Neutrophil (primary cell): ENCODE measurements around the gene CREB3L1.
"Not testable (repeated sequence)": the region's sequence is repeated elsewhere in the genome, so short reads cannot be mapped to it uniquely, and the experiment has no call there.

Experiments
- H3K27ac ChIP-seq: fragments of 200-600 bp; sonication (generic); 2 replicates; pipeline ENCODE4 v1.5.1; 2016; ENCODE audit warnings: mild to moderate bottlenecking, moderate library complexity
- H3K27me3 ChIP-seq: fragments of 200-600 bp; sonication (generic); 2 replicates; pipeline ENCODE4 v1.6.0; 2016; ENCODE audit warnings: mild to moderate bottlenecking
- H3K36me3 ChIP-seq: fragments of 200-600 bp; sonication (generic); 2 replicates; pipeline ENCODE4 v1.5.1; 2017
- H3K4me1 ChIP-seq, 2 experiments: fragments of 200-600 bp in 1 of 2; sonication (generic) in 1 of 2; 1 replicate in 1 of 2; 2 replicates in 1 of 2; pipeline versions ENCODE4 v1.5.1 to v1.6.1; 2013 to 2016; ENCODE audit warnings: low read depth in 1 of 2, low read length in 1 of 2, mild to moderate bottlenecking in 1 of 2, moderate library complexity in 1 of 2; ENCODE audit not compliant: control insufficient read depth in 1 of 2, insufficient read depth in 1 of 2
- H3K4me3 ChIP-seq, 2 experiments: fragments of 200-600 bp in 1 of 2; sonication (generic) in 1 of 2; 1 replicate in 1 of 2; 2 replicates in 1 of 2; pipeline ENCODE4 v1.5.1; 2013 to 2016; ENCODE audit warnings: low read depth in 1 of 2, low read length in 1 of 2, mild to moderate bottlenecking in 1 of 2, moderate library complexity in 1 of 2
- H3K9me3 ChIP-seq: fragments of 200-600 bp; sonication (generic); 2 replicates; pipeline ENCODE4 v1.5.1; 2016
- TF ChIP-seq, protein P1 (sequence below): fragments of 200-600 bp; sonication (generic); IDR thresholded peaks from 2 replicates; pipeline ENCODE4 v1.5.1; 2016; ENCODE audit warnings: antibody characterized with exemption

CREB3L1 gene

GRCh38 chr11:46256540-46257001 is 20.9 kb upstream of the CREB3L1 start:
- Histone ChIP-seq H3K27me3 (no peaks in the 10 kb centered on the region), H3K27ac (no peak overlapping the region), H3K4me3 (no peak overlapping the region), H3K36me3 (no peaks in the 10 kb centered on the region), H3K4me1 (no peaks in the 10 kb centered on the region), H3K9me3 (no peaks in the 10 kb centered on the region)
- TF ChIP-seq, protein P1, sequence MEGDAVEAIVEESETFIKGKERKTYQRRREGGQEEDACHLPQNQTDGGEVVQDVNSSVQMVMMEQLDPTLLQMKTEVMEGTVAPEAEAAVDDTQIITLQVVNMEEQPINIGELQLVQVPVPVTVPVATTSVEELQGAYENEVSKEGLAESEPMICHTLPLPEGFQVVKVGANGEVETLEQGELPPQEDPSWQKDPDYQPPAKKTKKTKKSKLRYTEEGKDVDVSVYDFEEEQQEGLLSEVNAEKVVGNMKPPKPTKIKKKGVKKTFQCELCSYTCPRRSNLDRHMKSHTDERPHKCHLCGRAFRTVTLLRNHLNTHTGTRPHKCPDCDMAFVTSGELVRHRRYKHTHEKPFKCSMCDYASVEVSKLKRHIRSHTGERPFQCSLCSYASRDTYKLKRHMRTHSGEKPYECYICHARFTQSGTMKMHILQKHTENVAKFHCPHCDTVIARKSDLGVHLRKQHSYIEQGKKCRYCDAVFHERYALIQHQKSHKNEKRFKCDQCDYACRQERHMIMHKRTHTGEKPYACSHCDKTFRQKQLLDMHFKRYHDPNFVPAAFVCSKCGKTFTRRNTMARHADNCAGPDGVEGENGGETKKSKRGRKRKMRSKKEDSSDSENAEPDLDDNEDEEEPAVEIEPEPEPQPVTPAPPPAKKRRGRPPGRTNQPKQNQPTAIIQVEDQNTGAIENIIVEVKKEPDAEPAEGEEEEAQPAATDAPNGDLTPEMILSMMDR = no peak

GRCh38 chr11:46259347-46259746 is 18.1 kb upstream of the CREB3L1 start:
- H3K27me3 ChIP-seq, H3K9me3 ChIP-seq, H3K4me1 ChIP-seq, H3K27ac ChIP-seq, H3K4me3 ChIP-seq, H3K36me3 ChIP-seq: not testable (repeated sequence)

DNA sequence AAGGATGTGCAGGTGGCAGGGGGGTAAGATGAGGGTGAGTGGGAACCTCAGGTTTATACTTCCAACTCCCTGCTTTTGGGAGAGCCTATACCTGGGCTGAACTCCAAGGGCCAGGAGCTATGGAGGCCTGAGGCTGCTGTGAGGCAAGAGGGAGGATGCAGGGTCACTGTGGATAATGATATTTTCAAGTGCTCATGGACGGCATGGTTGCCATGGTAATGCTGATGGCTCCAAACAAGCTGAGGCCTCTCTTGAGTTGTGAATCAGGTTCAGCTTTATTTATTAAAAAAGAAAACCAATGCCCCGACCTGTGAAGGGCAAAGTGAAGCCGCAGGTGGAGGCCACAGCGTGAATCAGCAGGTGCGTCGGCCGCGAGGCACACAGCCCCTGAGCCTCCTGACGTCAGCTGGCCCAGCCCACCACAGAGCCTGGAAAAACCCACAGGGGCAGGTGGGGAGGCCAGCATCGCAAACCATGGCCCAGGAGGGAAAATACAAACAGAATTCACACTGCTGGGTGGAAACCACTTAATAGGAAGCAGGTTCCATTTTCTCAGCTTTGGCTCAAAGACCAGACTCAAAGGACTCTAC is 17.4 kb upstream of the CREB3L1 start:
- TF ChIP-seq, protein P1 = no peak
- Histone ChIP-seq H3K4me3 (no peak overlapping the region), H3K4me1 (no peaks in the 10 kb centered on the region), H3K9me3 (no peaks in the 10 kb centered on the region), H3K36me3 (no peaks in the 10 kb centered on the region), H3K27ac (no peak overlapping the region), H3K27me3 (no peaks in the 10 kb centered on the region)

DNA sequence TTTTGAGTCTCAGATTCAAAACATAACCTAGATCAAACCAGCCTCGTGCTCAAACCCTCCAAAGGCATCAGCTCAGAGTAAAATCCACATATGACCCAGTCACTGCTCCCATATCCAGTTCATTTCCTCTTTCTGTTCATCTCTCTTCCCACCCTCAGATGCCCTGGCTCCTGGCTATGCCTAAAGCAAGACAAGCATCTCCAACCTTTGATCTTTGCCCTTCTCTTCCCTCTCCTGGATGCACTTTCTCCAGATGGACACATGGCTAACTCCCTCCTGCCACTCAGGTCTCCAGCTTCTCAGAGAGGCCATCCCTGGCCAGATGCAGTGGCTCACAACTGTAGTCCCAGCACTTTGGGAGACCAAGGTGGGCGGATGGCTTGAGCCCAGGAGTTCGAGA is 14.3 kb upstream of the CREB3L1 start:
- H3K9me3 ChIP-seq = no peaks in the 10 kb centered on the region
- no peaks in the 10 kb centered on the region for H3K27me3 ChIP-seq
- no peak overlapping the region for H3K4me3 ChIP-seq
- TF ChIP-seq, protein P1 = no peak
- H3K36me3 ChIP-seq = no peaks in the 10 kb centered on the region
- no peaks in the 10 kb centered on the region for H3K4me1 ChIP-seq
- H3K27ac ChIP-seq = no peak overlapping the region

DNA sequence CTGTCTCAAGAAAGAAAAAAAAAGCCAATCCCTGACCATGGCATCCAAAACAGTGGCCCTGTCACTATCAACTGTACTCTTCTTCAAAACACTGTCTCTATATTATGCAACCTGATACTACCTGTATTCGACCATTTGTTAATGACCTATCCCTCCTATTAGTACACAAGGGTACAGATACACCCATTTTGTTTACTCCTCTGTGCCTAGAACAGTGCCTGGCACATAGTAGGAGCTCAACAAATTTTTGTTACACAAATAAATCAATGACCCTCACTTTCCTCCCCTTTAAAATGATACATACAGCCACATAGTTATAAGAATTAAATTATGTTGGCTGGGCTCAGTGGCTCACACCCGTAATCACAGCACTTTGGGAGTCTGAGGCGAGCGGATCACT is 13.4 kb upstream of the CREB3L1 start:
- no peaks in the 10 kb centered on the region for H3K27me3 ChIP-seq
- no peaks in the 10 kb centered on the region for H3K36me3 ChIP-seq
- no peak overlapping the region for H3K4me3 ChIP-seq
- H3K4me1 ChIP-seq = no peaks in the 10 kb centered on the region
- no peaks in the 10 kb centered on the region for H3K9me3 ChIP-seq
- H3K27ac ChIP-seq = no peak overlapping the region
- TF ChIP-seq, protein P1 = no peak

DNA sequence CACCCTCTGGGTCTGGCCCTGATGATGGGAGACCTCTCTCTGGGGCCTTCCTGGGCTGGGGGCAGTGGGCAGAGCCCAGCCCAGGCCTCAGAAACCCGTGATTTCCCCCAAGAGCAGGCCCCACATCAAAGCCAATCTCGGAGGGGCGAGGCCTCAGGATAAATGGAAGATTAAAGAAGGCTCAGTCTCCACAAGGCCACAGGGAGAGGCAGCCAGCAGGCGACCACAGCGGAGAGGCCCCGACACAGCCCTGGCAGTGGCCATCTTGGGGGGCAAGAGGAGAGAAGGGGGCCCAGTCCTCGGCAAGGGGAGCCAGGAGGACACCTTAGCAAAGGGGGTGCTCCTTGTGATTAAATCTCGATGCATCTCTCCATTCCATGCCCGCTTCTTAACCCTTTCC is 12.5 kb upstream of the CREB3L1 start:
- Histone ChIP-seq H3K27me3 (no peaks in the 10 kb centered on the region), H3K4me1 (no peaks in the 10 kb centered on the region), H3K27ac (no peak overlapping the region), H3K36me3 (no peaks in the 10 kb centered on the region), H3K9me3 (no peaks in the 10 kb centered on the region), H3K4me3 (no peak overlapping the region)
- TF ChIP-seq, protein P1 = no peak
